Activated CD8-positive, alpha-beta memory T cell treated with anti-CD3 and anti-CD28 coated beads, Interleukin-2, amount 50 U/mL, for 4 hours (primary cell): ENCODE results near the gene PLPP4.
"Not testable (repeated sequence)": the region's sequence is repeated elsewhere in the genome, so short reads cannot be mapped to it uniquely, and the experiment has no call there.

Source experiments
- DNase-seq: peaks from one replicate; pipeline ENCODE4 v3.0.0-alpha.2; 2020

Gene PLPP4

DNA sequence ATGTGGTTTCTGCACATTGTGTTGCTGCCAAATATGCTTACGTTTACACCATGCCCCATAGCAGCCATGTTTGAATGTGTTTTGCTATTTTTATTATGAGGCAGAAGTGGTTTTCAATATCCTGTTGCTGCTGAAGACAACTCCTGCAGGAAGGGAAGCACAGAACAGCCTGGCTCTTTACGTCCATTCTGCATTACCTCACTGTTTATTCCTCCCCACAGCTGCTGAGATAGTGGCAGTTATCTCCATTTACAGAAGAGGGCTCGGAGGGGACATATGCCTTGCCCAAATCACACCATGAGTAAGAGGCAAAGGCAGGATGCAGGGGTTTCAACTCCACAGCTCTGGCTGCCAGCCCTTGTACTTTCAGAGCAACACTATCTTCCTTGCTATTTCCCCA lies 35.3 kb downstream of the PLPP4 start:
- DNase-seq = no peak

DNA sequence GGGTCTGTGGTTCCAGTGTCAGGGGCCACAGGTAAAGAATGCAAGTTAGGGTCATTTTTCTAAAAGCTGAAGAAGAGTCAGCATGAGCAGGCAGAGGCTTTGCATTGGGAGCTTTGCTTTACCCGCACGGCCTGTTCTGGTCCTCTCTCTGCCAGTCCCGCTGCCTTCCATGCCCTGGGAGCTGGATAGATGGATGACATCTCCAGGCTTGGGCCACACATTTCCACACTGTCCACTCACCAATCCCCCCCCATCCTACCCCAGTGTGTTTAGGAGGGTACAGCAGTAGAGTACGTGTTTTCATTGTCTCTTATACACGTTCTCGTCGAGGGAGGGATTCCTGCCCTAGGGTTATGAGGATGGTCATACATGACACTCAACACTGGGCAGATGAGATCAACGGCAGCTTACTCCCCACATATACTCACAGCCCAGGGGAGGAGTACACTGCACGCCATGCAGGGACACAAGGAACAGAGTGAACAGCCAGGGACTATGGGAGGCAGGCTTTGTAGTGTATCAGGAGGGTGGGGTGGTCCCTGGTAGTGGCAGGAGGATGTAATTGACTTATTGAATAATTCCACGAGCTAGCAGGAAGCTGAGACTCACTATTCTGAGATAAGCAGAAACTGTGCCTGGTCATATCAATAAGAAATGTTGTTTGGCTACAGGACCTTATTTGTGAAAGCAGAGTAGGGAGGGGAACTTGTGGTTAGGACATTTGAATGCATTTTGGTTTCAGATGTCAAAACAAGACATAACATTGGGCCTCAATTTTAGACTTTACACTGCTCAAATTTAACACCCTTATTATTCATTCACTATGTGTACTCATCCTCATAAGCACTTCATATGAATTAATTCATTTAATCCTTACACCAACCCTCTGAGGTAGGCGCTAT lies 36.6 kb downstream of the PLPP4 start:
- DNase-seq = no peak

DNA sequence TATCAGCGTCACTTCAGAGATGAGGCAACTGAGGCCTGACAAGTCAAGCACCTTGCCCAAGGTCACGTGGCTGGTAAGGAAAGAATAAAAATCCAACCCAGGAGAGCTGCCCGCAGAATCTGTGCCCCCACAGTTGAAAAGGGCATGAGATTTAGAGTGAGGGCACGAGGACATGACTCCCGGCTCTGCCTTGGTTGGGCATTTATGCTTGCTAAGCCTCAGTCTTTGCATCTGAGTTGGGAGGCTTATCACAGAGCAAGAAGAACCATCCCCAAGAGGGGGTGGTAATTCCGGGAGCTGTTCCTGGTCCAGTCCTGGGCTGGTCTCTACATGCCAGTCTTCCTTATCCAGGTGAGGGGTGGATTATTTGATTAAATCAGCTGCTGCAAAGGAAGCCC lies 37.3 kb downstream of the PLPP4 start:
- DNase-seq = no peak

DNA sequence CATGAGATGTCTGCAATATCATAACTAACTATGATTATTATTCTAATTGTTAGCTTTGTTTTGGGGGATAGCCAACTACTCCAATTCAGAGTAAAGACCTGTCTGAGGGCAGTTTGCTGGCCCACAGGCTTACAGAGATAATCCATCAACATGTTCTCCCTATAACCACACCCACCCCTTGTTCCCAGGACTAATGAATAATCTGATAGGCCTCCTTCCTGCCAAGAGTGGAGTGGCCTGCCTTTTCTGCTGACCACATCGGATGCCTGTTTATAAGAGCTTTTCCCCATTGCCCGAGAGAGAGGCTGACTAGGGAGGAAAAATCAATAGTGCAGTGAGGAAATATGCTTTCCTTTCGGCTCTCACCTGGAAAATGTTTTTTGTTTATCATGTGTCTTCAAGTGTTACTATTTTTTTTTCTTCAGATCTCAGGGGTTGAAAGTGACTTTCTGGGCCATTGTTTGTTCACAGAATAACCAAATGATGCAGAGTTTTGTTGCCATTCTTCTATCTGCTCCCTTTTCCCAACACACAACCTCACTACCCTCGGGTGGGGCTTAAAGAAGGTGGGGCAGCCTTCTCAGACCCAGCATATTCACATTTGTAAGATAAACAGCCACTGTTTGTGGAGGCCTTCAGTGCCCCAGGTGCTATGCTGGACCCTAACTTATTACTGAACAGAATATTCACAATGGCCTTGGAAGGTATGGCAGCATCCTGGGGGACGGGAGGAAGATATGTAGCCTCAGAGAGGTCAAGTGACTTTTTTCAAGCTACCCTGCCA lies 38.4 kb downstream of the PLPP4 start:
- no peak for DNase-seq

DNA sequence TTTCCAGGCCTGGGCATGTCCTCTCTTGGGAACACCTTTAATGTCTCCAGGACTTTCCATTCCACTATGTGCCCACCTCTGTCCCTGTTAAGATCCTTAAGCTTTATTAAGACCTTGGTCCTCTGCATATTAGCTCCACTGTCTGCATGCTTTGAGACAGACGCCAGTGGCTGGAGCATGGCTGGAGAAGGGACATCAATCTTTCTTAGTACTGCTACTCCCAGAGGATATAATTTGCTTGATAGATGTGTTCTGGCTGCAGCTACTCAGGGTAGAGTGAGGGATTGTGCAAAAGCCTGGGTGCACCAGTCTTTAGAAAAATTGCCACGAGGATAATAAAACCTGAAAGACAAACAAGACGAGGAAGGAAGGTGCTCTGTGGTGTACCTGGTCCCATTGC lies 42.9 kb downstream of the PLPP4 start:
- no peak for DNase-seq

DNA sequence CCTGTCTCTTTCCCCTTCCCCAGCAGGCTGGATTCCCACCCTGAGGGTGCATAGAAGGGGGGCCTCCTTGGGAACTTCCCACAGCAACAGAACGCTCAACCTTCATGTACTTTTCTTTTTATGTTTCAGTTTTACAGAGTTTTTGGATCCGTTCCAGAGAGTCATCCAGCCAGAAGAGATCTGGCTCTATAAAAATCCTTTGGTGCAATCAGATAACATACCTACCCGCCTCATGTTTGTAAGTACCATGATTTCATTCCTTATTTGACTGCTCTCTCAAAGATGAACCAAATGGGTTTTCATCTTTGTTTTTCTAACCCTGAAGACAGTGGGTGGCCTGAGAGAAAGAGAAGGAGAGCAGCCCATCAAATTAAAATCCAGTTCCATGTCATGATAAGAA lies 46.7 kb downstream of the PLPP4 start:
- DNase-seq = no peak

DNA sequence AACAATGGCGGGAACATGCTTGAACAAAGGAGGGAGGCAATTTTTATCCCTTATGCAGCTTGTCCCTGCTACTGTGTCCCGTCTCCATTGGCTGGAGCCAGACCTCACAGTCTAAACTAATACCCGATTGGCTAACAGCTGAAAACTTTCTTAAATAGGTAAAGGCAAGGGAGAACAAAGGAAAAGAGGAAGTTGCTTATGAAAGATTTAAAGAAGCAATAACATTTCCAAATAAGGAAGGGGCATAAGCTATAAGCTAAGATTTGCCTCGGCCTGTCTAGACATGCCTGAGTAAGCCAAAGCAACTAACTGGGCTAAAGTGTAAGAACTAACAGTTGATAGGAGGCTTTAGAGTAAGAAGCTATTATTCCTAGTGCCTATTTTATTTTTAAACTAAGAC lies 47.2 kb downstream of the PLPP4 start:
- DNase-seq = not testable (repeated sequence)

DNA sequence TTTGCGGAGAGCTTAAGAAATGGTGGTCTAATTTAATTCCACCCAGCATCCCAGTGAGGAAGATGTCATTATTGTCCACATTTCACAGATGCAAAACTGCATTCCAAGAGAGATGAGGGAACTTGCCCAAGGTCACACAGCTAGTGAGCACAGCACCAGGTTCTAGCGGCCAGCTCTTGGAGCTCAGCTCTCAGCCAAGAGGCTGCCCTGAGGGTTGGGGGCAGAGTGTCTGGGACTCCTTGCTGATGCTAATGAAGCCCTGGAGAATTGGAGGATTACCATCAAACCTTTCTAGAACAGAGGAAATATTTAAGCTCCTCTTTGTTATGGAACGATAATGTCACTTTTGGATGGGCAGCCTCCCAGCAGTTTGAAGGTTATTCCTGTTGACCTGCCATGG lies 48.0 kb downstream of the PLPP4 start:
- no peak for DNase-seq

DNA sequence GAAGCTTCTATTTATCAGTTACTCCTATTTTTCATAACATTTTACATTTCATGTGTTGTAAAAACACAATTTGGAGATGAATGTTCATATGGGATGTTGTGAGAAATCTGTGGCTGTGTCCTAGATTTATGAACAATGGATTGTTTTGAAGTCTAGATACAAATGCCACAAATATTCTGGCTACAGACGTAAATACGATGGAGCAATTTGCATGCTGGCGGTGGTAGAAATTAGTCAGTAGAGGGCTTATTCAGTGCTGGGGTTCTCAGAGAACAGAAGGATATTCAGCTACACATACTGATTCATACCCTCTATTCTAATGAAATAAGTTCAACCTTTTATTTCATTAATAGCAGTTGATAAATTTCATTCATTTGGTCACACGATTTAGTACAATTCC lies 48.8 kb downstream of the PLPP4 start:
- no peak for DNase-seq

DNA sequence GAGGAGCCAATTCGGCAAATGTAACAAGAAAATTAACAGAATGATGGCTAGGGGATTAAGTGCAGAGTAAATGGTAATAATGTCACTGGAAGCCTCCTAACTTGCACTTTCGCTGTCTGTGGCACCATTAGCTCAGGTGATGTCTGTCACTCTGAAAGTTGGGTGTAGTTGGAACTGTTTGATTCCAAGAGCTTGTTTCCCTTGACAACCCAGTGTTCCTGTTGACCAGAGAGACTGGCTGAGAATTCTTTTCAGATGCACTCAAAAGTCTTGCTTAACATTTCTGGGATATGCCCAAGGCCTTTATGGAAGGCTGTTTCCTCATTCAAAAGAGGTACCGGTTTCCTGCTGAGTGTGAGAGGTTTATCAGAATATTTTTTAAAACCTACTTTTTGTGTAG lies 49.6 kb downstream of the PLPP4 start:
- DNase-seq = no peak

DNA sequence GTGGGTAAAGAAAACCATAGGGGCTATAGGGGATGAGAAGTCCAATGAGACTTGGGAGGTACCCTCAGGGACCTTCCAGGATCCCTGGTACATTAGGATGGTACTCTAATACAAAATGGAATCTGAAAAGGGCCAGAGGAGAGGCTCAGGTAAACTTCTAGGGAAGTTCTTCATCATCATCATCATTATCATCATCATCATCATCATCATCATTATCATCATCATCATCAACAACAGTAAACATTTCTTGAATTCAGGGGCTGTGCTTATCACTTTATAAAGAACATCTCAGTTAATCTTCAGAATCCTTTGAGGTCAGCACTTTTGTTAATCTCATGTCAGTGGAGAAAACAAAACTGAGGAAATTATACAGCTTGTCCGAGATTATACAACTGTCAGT lies 50.1 kb downstream of the PLPP4 start:
- no peak for DNase-seq

DNA sequence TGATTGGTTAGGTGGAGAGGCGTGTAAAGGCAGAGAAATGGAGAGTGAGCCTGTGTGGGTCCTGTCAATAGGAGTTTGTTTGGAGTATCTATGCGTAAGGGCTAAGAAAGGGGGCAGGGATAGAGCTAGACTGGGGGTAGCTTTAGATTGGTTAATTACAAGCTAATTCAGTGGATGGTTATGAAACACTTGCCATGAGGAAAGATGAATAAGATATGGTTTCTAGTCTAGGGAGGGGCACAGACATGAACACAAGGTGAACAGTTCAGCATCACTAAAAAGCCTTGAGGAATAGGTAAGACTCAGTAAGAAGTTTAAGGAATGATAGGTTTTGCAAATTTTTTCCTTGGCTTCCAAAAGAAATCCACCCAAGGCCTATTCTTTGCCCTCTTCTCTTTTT lies 50.6 kb downstream of the PLPP4 start:
- DNase-seq = no peak

DNA sequence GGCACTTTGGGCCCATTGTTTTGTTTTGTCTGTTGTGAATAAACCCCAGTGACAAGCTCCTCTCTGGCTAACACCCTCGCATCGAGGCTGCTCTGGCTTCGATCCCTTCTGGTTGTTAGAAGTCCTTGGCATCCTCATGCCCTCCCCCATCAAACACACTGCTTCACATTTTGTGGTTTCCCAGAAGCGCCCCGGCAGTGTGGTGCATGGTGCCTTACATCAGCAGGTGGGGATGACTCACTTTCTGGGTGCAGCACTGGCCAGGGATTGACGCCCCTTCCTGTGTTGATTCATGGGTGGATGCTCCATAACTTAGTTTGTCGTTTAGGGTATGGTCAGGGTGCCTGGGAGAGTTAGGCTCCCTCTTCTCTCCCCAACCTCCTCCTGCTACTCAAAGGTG lies 51.4 kb downstream of the PLPP4 start:
- DNase-seq = no peak

DNA sequence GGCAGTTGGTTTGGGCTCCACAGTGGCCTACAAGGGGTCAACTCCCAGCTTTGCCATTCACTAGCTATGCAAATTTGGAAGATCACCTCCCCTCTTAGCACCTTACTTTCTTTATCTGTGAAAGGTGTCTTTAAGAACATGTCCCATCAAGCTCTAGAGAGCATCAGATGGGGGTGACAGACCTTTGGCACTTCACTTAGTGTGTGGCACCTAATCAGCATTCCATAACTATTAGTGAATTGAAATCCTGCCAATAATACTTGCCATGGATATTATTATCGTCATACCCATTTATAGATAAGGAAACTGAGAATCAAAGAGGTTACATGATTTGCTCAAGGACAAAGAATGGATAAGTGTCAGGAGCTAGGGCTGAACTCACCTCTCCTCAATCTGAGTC lies 51.9 kb downstream of the PLPP4 start:
- DNase-seq = no peak

DNA sequence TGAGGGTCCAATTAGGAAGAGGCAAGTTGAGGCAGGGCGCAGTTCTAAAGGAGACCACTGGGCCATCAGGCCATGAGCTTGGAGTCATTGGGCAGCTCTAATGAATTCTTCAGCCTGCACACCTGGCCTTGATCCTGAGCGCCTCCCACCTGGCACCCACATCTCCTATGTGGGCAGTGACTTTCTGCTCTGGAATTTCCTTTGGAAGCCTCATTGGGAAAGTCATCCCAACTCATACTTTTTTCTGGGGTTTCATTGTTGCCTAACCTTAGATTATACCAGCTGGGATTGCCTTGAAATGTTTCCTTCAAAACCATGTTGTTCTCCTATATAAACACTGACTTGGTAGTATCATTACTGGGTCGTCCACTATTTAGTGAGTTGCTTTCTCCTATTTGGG lies 54.1 kb downstream of the PLPP4 start:
- no peak for DNase-seq

DNA sequence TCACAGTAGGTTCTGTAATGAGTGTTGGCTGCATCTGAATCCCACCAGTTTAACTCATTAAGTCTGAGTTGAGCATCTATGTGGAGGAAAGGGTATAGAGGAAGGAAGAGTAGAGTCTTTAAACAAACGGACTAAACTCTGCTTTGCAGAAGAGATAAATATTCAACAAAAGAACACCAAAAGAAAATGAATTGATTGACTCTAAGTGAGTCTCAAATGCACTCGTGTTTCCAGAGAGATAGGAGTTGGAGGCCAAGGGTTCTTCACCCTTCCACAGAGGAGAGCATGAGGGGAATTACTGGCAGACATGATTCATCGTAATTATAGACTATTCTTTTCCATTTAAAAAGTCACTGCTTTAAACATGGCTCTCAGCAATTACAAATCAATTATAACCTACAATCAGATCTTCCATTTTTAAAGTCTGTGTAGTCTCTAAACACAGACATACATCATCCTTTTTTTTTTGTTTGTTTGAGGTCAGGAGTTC lies 56.3 kb downstream of the PLPP4 start:
- DNase-seq = no peak

DNA sequence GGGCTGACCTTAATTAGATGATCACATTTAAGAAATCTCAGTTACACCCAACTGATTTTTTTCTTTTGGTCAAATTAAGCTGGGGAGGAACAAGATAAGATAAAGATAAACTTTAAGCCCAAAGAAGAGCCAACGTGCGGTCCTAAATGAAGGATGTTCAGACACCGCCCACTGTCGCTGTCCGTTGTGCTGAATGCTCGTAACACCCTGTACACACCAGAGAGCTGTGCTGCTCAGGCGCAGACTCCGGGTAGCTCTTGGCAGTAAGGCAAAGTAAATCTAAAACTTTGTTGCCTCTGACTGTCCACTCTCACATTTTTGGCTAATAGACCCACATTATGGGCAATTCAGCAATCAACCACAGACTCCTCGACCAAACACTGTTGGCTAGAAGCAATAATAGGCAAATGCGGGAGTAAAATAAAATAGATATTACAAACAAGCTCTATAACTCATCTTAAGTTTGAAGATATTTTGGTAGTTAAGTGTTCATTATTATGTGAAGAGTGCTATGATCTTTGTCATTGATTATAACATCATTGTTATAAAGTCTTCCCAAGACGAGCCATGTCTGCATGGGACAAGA lies 57.1 kb downstream of the PLPP4 start:
- DNase-seq = no peak

DNA sequence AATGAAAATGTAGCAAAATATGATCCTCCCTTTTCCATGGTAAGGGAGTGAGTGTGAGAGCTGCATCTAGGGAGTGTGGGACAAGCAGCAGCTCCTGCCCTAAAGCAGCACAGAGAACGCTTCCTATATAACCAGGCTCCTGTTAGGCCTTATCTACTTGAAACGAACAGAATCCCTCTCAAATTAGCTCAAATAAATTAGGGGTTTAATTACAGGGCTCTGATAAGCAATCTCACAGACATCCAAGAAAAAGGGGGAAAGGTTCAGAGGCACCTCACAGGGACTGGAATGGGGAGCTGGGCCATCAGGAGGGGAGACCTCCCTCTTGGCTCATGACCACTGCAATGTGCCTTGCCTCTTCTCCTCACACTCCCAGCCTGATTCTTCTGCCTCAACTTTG lies 57.9 kb downstream of the PLPP4 start:
- no peak for DNase-seq

DNA sequence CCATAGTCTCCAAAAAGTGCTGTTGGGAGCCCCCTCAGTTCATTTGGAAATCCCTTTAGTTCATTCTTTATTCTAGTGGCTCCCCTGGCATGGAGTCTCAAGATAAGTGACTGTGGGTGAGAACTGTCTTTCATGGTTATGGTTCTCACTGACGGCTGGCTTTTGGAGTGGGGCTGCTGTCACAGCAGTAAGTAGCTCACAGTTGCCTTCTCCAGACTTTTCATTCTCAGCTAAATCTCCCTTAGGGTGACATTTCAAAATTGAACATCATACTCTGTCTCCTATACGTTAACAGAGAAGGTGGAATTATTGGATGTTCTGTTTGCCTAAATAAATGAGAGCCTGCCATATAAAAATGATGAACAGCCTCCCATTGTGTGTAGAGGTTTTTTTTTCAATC lies 58.7 kb downstream of the PLPP4 start:
- DNase-seq = no peak

DNA sequence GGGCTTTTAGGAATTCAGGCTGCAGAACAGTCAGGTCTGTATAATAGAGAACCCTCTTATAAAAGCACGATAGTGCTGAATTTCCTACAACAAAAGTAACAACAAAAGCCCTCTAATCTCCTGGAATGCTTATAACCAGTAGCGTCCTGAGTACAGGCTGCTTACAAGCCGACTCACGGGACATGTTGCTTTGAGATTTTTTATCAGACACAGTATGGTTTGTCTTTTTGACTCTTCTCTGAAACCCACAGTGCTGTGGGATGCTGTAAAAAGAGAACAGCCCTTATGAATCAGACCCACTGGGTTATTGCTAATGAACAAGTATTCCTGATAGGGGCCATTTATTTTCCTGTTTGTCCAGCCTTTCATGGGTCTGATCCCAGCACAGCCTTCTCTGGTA lies 59.4 kb downstream of the PLPP4 start:
- DNase-seq = no peak

DNA sequence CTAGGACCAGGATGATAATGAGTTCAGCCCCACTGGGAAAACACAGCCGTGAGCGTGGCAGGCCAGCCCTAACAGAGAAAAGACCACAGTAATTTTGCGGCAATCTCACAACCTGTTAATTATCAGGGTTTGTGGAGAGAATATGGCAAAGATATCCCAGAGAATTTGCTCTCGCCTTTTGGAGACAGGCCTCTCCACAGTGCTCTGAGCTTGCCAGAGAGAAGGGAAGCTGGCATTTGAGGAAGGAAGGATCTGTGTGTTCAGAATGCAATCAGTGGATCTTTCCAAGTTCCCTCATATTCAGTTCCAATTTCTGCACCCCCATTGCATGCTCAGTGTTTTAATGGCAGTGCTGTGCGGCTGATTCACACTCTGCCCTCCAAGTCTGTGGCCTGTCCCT lies 60.2 kb downstream of the PLPP4 start:
- DNase-seq = no peak

DNA sequence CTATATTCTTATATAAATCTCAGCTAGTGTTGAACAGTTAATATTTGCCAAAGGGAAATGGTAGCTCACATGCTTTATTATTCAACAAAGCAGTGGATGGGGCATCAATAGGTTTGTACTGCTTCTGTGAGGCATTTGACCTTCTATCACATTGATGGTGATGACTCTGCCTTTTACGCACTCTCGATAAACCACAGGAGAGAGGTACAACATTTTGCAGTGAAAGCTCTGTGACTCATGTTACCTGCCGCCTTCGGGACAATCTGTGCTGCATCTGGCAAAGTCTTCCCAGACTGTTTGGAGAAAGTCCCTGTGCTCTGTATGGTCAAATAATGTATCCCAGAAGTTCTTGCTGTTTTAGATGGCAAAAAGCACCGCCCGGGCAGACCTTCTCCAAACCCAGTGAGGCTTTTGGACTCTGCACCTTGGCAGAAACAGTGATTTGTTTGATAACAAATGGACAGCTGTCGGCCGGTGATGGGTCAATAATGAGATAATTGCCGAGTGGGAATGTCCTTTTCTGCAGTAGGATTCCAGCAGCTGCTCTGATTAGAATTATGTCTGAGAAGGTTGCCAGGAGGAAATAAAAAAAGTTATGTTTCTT lies 61.0 kb downstream of the PLPP4 start:
- no peak for DNase-seq

DNA sequence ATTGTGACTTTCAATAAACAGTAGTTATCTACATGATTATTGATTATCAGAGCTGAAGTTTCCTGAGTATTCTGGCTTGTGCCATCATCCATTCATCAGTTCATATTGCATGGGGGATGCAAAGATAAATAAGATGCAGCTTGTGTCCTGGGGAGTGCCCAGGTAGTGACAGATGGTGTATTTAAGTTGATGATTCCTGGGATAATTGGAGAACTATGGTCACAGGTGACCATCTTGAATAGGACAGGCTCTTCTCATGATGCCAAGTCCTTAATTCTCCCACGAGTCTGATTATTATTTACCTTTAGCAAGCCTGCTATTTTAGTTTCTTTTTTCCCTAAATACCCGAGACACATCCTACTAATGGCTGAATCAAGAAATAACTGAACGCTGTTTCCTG lies 64.9 kb downstream of the PLPP4 start:
- DNase-seq = no peak
